GM18502 (cell line): ENCODE data around the gene SCNM1.
"Not testable (repeated sequence)": the region's sequence is repeated elsewhere in the genome, so short reads cannot be mapped to it uniquely, and the experiment has no call there.

ENCODE experiments used
- ATAC-seq: cut with Tn5 transposase; IDR thresholded peaks from one replicate; pipeline ENCODE4 v1.9.1; 2021; ENCODE audit warnings: mild to moderate bottlenecking; ENCODE audit not compliant: unreplicated experiment, poor library complexity

Gene SCNM1

DNA sequence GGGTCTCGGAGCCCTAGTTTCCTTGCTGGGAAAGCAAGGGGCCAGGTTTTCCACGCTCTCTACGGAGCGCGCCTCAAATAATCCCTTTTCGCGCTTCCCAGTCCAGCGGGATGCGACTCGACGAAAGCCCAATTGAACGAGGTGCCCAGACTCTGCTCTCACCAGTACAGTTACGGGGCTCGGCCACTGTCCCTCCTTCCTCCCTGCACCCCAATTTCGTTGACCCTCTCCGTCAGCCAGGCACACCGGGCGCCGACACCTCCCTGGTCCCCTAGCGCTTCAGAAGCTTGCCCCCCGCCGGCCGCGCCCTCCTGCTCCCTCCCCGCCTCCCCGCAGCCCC lies 19.9 kb upstream of the SCNM1 start:
- ATAC-seq, result no peak

DNA sequence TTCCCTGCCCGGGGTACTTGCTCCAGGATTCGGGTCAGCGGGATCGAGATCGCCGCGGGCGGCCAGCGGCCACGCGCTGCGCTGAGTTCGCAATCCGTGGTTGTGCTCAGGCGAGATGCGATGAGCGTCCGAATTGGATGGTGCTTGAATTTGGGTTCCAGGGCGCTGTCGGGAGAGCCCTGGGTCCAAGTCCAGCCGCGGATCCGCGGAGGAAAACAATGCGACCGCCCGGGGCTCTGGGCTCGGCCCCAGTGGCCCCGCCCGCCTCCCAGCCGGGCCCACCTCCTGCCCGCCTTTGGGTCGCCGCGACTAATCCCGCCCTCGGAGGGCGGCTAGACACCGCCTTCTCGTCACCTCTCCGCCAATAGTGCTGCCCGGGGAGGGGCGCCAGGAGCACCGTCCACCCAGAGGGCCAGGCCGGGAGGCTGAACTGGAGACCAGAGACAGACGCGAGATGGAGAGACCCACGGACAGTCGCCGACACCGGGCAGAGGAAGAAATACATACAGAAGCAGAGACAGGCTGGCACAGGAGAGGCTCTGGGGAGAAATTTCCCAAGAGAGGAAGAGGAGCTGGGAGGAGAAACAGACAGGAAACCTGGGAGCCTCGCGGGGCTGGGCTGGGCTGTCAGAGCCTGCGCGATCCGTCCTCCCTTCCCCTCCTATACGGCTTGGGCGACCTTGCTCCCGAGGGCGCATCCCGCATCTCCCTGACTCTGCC lies 19.4 kb upstream of the SCNM1 start, which contains the start of gene SEMA6C:
TSS of gene SEMA6C (minus strand) at position 220 of the 720 bp plus-strand sequence. CDS start 4,010 bp downstream, outside the sequence.
- ATAC-seq, result peak; percentile 98

DNA sequence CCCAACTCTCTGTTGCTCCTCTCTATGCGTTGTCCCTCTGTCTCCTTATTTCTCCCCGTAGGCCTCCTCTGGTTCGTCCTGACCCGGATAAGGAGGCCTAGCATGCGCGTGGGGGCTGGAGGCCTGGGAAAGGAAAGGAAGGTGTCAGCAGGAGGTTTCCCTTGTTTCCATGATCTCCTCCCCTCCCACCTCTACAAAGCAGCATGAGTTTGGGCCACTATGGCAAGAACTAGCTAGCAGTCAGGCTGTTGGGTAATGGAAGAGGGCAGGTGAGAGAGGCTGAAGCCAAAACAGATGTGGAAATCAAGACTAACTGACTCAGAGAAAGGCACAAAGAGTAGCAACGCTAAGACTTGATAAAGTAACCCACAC lies 18.8 kb upstream of the SCNM1 start:
- ATAC-seq, result no peak

DNA sequence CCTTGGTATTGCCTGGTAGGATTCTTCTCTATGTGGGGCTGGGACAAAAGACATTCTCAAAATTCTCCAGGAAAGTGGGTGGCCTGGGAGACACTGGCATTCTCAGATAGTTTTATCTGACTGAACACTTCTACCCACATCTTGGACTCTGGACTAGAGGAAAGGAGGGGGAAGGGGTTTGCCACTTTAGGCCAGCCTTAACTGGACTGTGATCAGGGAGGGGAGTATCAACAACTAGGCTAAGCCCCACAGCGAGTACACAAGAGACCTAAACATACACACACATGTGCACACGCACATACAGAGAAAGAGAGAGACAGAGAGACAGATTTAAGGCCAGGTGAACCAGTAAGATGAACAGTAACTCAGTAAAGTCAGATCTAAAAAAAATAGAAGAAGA lies 18.3 kb upstream of the SCNM1 start:
- ATAC-seq, result no peak

DNA sequence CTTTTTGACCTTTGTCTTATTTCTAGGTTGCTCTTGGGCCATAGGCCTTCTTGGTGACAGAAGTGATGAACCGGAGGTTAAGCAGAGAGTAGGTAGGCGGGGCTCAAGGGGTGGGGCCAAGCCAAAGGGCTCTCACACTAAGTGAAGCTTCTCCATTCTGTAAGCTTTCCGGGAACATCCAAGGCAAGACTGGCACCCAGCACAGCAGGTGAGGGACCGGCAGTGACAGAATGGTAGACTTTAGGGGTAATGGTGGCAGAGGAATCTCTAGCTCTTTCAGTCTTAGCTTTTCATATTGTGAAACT lies 9.5 kb upstream of the SCNM1 start, which contains the start of gene TNFAIP8L2:
TSS of gene TNFAIP8L2 (plus strand) at position 135 of the 305 bp plus-strand sequence. CDS start 2,049 bp downstream, outside the sequence.
- ATAC-seq, result no peak

DNA sequence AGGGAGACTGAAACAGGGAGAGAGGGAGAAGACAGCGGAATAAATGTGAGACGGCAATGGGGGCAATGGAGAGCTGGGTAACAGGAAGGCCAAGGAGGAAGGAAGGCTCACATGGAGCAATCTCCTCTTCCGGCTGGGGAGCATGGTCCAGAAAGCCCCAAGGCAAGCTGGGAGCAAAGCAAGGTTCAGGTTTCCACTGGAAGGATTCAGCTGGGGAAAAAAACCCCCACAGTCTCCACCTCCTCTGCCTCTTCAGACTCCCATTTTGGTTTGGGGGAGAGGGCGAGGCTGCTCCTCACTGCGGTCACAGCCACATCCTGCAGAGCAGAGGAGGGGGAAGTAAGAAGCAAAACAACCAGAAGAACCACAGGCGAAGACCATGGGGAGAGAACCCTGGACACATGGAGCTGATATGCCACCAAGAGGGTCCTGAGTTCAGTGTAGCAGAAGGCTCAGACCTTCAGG lies 8.8 kb upstream of the SCNM1 start:
- ATAC-seq, result no peak

DNA sequence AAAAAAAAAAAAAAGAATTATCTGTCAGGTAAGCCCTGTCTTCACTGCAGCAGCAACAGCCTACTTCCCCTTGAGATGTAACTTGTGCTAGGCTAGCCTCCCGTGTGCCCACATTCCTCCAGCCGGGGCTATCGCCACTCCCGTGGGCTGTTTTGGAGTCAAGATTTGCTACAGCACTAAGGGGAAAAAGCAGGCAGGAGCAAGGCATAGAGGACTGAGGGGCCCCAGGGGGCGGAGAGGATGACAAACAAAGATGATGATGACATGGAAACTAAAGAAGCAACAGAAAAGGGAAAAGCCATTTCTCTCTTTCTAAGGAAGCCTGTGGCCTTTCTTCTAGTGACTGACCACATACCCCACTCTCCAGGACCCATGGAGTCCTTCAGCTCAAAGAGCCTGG lies 7.6 kb upstream of the SCNM1 start:
- no peak for ATAC-seq

DNA sequence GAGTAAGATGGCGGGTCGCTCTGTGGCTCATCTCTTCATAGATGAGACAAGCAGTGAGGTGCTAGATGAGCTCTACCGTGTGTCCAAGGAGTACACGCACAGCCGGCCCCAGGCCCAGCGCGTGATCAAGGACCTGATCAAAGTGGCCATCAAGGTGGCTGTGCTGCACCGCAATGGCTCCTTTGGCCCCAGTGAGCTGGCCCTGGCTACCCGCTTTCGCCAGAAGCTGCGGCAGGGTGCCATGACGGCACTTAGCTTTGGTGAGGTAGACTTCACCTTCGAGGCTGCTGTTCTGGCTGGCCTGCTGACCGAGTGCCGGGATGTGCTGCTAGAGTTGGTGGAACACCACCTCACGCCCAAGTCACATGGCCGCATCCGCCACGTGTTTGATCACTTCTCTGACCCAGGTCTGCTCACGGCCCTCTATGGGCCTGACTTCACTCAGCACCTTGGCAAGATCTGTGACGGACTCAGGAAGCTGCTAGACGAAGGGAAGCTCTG lies 7.1 kb upstream of the SCNM1 start:
- no peak for ATAC-seq

DNA sequence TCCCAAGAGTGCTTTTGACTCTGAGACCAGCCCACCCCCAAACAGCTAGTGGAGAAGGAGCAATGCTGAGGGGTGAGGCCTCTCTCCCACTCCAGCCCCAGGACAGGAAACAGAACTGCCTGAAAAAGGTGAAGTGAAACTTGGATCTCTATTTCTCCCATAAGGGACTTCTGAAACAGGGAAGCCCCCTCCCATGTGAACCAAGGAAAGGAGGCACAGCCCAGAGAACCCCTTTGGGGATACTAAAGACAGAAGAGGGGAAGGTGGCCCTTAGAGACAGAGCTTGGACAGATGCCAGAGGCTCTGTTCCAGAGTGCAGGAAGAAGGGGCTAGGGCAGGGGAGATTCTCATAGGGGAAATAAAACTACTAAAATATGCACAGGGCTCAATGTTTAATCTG lies 6.6 kb upstream of the SCNM1 start:
- ATAC-seq, result no peak

DNA sequence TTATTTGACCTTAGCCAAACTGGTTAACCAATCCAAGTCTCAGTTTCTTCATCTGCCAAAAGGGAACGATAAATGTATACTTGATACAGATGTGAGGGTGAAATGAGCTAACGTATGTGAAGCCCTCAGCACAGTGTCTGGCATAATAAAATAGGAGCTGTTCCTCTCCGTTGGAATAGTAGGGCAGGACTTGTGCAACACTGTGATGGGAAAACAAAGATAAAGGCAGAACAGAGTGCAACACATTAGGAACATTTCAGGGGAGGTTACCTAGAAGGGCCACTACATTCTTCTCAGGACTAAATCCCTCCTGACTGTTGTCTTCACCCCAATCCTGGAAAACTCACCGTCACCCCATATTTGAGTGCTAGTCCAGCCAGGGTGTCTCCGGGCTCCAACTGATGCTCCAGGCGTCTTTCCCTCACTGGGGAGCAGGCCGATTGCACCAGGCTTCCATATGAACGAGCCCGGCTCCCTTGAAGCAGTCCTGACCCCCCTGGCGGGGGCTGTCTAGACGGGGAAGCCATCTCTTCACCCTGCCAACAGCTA lies 1.1 kb upstream of the SCNM1 start:
- no peak for ATAC-seq

DNA sequence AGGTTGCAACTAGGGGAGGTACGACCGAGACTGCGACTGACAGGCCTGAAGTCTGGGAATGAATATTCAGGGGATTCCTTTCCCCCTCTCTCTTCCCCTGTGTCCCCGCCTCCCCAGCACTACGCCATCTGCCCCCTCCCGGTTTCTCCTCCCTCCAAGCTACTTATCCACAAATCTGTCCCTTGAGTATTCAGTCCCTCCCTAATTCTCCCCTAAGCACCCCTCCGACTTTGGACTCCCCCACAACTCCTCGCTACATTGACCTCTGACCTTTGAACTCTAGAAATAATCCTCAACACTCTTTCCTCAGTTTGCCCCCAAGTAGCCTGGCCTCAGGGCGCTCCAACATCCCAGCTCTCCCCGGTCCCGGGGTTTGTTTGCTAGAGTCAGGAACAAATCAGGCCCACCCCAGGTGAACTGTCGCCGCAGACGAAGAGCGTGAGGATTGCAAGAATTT lies 635 bp upstream of the SCNM1 start:
- no peak for ATAC-seq

DNA sequence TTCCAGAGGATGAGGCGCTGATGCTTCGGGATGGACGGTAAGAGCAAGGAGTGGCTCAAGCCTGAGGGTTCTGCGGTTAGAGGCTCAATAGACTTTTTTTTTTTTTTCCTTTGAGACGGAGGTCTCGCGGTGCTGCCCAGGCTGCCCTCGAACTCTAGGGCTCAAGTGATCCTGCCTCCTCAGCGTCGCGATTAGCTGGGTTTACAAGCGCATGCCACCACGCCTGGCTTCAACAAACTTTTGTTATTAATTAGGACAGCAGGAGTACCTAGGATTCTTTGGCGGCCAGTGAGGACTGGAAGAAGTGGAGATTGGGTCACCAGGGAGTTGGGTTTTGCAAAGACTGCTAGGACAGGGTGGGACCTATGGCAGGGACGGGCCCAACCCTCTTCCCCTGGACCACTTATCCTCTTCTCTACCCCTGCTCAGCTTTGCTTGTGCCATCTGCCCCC lies 587 bp downstream of the SCNM1 start:
- no peak for ATAC-seq

DNA sequence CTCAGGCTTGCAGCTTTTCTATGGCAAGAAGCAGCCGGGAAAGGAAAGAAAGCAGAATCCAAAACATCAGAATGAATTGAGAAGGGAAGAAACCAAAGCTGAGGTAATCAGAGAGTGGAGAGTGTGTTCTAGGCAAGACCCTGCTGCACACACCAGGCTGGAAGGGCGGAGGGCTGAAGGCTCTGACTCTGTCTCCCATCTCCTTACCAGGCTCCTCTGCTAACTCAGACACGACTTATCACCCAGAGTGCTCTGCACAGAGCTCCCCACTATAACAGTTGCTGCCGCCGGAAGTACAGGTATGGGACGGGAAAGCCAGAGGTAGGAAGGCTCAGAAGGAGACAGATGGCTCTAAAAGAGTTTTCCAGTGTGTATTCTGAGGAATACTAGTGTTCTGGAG lies 1.2 kb downstream of the SCNM1 start:
- no peak for ATAC-seq

DNA sequence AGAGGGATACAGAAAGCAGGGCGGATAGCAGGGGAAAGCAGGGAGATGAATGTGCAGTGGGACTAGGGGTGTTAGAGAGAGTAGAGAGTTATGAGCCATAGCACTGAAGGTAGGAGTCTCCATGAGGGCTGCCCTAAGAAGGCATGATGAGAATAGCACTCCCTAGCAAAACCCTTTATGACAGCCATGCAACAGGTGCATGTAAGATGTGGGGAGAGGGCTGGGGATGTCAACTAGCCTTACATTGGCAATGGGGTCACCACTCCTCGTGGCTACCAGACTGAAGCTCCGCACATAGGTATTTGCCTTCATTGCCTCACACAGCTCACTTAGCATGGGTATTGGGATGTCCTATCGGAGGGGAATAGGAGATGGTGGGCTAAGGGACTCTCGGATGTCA lies 5.2 kb downstream of the SCNM1 start:
- no peak for ATAC-seq

DNA sequence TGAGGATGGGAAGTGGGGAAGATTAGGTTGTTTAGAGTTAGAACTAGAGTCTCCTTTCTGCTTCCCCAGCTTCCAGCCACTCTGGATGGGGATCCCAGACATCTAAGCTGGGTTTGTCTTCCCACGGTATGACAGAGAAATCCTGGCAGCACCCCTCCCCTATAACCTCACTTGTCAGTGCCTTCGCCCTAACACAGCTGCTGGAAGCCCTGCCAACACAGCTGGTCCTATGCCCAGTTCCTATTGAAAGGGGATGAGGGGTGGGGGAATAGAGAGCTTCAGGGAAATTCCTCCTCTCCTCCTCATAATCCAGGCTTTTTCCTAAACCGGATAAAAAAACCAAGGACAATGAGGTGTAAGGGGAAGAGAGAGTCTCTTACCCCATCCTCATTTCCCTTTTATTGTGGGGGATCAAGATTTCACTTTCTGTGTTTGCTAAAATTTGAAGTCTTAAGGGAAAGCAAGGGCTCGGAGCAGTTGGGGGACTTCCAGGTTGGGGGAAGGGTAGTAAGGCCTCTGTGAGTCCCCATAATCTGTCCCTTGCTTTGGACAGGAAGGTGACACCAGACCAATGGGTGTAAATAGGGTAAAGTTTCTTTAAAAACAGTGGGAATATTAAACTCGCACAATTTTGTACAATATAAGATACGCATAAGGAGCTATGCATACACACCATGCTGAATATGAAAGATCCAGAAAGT lies 9.2 kb downstream of the SCNM1 start:
- no peak for ATAC-seq

DNA sequence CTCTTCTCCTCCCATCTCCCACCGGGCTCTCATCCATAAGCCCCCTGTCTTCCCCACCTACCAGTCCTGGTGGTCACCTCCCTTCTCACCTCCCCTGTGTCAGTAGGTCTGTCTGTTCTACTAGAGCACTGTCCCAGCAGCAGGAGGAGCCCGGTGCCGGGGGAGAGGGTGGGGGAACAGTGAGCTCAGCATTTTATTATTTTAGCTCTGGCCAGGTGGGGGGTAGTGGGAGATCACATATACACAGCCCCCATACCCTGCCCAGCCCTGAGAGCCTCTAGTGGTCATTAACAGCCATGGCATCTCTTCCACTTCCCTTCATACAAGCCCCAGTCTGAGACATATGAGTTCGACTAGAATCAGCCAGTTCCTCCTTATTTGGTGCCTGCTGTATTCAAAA lies 9.9 kb downstream of the SCNM1 start, which contains the start of gene TMOD4:
TSS of gene TMOD4 (minus strand) at position 119 of the 400 bp plus-strand sequence. CDS start 1,106 bp downstream, outside the sequence.
- ATAC-seq, result no peak

DNA sequence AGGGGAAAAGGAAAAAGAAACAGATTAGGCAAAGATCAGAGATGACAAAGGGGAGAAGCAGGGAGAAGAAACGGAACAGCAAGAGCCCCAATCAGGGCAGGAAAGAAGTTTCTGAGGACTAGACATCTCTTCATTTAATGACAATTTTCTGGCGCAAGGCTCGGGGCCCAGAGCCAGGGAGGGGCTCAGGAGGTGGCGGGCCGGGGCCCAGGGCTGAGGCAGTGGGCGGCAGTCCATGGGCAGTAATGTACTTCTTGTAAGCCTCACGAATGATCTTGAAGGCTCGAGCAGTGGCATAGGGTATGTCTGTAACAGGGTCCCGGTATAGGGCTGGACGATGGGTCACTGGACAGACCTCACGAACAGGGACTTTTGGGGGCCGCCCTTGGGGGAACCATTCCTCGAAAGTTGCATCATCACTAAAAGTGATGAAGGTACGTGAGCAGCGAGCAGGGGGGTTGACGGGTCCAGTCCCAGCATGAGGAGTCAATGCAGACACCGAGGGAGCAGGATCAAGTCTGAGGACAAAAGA lies 10.6 kb downstream of the SCNM1 start:
- ATAC-seq, result no peak

DNA sequence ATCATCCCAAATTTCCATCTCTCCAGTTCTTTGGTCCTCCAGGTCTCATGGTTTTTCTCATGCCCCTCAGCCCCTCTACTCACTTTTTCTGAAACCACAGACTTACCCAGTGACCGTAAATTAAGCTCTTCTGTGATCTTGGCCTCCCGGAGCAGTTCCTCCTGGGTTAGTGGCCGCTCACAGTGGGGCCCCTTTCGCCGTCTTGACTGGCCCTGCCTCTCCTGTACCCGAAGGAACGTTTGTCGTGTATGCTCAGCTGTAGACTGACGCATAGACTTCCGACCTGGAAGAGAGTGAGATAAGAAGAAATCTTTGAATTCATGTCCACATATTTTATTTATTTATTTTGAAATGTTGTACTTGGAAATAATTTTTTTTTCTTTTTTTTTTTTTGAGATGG lies 18.3 kb downstream of the SCNM1 start:
- no peak for ATAC-seq

DNA sequence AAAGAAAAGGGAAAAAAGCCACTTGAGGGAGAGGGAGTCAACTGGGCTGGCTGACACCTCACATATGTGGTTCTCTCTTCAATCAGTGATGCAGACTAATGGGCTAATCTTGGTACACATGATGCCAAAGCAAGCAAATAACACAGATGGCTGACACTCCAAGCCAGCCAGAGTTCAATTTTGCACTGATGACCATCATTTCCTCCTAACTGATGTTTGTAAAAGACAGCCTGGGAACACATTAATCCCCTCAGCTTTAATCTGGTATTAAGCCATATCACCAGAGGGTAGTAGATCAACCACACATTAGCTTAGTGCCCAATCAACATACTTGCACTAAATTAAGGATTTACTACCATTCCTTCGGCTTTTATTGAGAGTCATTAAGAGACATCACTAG lies 21.3 kb downstream of the SCNM1 start:
- ATAC-seq, result no peak

DNA sequence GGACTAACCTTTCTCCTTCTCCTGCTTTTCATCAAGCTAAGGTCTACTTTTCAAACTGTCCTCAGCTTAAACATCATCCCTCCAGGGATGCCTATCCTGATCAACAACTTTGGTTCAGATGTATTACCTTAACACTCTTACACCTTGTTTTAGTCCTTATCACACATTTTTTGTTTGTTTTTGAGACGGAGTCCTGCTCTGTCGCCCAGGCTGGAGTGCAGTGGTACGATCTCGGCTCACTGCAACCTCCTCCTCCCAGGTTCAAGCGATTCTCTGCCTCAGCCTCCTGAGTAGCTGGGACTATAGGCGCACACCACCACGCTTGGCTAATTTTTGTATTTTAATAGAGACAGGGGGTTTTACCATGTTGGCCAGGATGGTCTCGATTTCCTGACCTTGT lies 22.7 kb downstream of the SCNM1 start:
- ATAC-seq, result not testable (repeated sequence)
